Measurements from ENCODE around the gene PODXL. TPM values are rescaled to one million over a fixed set of nuclear protein-coding genes. Genes with fewer than 3 reads are reported as not detected.

PODXL gene
- total RNA-seq, 1 donor from 2014 or later = 160 TPM

- no peaks in the 10 kb centered on the region for H3K36me3 ChIP-seq (ENCODE audit: control insufficient read depth, insufficient read depth, low read length)
- DNase-seq (ENCODE audit: low read depth) = no peak
- no peak overlapping the region for H3K4me3 ChIP-seq (ENCODE audit: low read depth, low read length)
- H3K27me3 ChIP-seq (ENCODE audit: control insufficient read depth, insufficient read depth, low read length) = no peaks in the 10 kb centered on the region
- TF ChIP-seq, protein P1, sequence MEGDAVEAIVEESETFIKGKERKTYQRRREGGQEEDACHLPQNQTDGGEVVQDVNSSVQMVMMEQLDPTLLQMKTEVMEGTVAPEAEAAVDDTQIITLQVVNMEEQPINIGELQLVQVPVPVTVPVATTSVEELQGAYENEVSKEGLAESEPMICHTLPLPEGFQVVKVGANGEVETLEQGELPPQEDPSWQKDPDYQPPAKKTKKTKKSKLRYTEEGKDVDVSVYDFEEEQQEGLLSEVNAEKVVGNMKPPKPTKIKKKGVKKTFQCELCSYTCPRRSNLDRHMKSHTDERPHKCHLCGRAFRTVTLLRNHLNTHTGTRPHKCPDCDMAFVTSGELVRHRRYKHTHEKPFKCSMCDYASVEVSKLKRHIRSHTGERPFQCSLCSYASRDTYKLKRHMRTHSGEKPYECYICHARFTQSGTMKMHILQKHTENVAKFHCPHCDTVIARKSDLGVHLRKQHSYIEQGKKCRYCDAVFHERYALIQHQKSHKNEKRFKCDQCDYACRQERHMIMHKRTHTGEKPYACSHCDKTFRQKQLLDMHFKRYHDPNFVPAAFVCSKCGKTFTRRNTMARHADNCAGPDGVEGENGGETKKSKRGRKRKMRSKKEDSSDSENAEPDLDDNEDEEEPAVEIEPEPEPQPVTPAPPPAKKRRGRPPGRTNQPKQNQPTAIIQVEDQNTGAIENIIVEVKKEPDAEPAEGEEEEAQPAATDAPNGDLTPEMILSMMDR (IDR thresholded peaks at IDR 0.05; ENCODE audit: insufficient read depth, low read length, poor library complexity, severe bottlenecking) = no peak
Observed at GRCh38 chr7:131455546-131455945, 100.9 kb downstream of the PODXL start.

DNA sequence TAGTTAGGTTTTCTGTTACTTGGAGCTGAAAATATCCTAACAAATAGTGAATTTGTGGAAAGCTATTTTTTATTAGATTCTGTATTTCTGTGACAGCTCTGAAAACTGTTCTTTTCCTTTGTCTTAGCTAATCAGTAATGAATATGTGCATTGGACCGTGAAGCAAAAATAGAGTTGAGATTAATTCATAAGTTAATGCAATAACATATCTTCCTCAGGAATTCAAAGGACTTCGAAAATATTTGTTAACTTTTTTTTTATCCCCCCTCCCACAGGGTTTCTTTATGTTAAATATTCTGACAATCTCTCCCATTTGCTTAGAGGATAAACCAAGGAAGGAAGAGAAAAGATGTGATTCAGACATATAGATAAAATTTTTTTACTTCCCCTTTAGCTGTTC is 101.4 kb downstream of the PODXL start:
- no peak overlapping the region for H3K4me3 ChIP-seq (ENCODE audit: low read depth, low read length)
- no peaks in the 10 kb centered on the region for H3K27me3 ChIP-seq (ENCODE audit: control insufficient read depth, insufficient read depth, low read length)
- DNase-seq (ENCODE audit: low read depth) = no peak
- TF ChIP-seq, protein P1 (IDR thresholded peaks at IDR 0.05; ENCODE audit: insufficient read depth, low read length, poor library complexity, severe bottlenecking) = no peak
- no peaks in the 10 kb centered on the region for H3K36me3 ChIP-seq (ENCODE audit: control insufficient read depth, insufficient read depth, low read length)

- DNase-seq (ENCODE audit: low read depth) = no peak
- Histone ChIP-seq H3K4me3 (ENCODE audit: low read depth, low read length) (no peak overlapping the region), H3K36me3 (ENCODE audit: control insufficient read depth, insufficient read depth, low read length) (no peaks in the 10 kb centered on the region), H3K27me3 (ENCODE audit: control insufficient read depth, insufficient read depth, low read length) (no peaks in the 10 kb centered on the region)
- TF ChIP-seq, protein P1 (IDR thresholded peaks at IDR 0.05; ENCODE audit: insufficient read depth, low read length, poor library complexity, severe bottlenecking) = no peak
Observed at GRCh38 chr7:131454498-131454897, 101.9 kb downstream of the PODXL start.

Other genes starting within 250 kb of the PODXL start
- gene MKLN1, start 228.8 kb downstream of the PODXL start, total RNA-seq = 18.8 and 20.1 TPM in 2 replicates

Measured in kidney epithelial cell (primary cell).